Retinal pigment epithelial cell (primary cell): ENCODE measurements around the gene IGSF5.

Source experiments
- DNase-seq: peaks from one replicate; pipeline ENCODE4 v3.0.0-alpha.2; 2010; ENCODE audit warnings: low read depth
- H3K4me3 ChIP-seq: 2 replicates; pipeline ENCODE4 v1.5.1; 2011; ENCODE audit warnings: mild to moderate bottlenecking, low read length, control low read depth, moderate library complexity
- TF ChIP-seq, protein P1 (sequence below): conservative IDR thresholded peaks from 2 replicates; pipeline ENCODE4 v1.5.1; 2011; ENCODE audit warnings: low read depth, low read length, control low read depth, inconsistent platforms

Gene IGSF5

DNA sequence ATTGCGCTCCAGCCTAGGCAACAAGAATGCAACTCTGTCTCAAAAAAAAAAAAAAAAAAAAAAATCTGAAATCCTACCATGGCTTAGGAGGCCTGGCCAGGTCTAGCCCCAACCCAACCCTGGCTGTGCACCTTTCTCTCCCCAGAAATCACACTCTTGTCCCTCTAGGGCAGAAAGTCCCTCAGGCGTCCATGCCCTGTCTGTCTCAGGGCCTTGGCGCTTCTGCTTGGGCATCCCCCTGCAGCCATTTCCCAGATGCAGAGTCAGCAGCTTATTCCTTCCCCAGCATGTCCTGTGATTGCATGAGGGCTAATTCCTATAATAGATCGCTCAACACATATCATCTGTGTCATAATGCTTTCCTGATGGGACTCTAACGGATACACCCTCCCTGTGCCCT, 65.0 kb downstream of the IGSF5 start:
- DNase-seq = no peak
- TF ChIP-seq, protein P1, sequence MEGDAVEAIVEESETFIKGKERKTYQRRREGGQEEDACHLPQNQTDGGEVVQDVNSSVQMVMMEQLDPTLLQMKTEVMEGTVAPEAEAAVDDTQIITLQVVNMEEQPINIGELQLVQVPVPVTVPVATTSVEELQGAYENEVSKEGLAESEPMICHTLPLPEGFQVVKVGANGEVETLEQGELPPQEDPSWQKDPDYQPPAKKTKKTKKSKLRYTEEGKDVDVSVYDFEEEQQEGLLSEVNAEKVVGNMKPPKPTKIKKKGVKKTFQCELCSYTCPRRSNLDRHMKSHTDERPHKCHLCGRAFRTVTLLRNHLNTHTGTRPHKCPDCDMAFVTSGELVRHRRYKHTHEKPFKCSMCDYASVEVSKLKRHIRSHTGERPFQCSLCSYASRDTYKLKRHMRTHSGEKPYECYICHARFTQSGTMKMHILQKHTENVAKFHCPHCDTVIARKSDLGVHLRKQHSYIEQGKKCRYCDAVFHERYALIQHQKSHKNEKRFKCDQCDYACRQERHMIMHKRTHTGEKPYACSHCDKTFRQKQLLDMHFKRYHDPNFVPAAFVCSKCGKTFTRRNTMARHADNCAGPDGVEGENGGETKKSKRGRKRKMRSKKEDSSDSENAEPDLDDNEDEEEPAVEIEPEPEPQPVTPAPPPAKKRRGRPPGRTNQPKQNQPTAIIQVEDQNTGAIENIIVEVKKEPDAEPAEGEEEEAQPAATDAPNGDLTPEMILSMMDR = no peak
- H3K4me3 ChIP-seq = no peak overlapping the region

DNA sequence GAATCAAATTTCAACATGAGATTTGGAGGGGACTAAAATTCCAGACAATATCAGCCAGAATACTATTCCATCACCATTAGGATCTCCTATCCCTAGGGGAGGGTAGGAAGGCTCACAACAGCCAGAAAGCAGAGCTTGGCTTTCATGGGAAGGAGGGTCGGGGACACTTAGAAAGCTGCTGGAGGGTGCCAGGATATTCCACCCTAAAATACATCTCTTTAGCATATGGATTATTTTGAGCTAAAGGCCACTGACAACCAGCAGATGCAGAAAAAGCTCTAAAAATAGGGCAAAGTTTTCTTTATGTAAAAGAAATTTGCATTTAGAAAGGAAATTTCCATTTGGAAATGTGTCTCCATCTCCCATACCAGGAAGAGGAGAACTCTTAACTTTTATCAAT, 68.0 kb downstream of the IGSF5 start:
- TF ChIP-seq, protein P1 = no peak
- no peak overlapping the region for H3K4me3 ChIP-seq
- DNase-seq = no peak

DNA sequence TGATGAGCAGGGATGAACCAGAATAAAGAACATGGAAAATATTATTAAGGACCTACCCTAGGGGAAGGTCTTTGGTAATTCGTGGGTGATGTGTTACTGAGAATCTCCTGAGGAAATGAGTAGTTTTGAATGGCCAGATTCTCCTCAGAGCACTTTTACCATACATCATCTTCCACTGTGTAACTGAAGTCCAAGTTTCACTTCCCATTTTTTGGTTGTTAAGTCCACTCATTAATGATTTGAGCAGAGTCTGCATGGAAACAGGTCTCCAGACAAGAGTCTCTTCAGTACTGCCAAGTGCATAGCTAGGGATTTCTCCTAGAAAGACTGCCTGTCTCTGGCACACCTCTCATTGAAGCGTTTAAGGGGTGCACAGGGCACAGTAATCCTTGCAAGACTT, 73.6 kb downstream of the IGSF5 start:
- TF ChIP-seq, protein P1 = no peak
- DNase-seq = no peak

DNA sequence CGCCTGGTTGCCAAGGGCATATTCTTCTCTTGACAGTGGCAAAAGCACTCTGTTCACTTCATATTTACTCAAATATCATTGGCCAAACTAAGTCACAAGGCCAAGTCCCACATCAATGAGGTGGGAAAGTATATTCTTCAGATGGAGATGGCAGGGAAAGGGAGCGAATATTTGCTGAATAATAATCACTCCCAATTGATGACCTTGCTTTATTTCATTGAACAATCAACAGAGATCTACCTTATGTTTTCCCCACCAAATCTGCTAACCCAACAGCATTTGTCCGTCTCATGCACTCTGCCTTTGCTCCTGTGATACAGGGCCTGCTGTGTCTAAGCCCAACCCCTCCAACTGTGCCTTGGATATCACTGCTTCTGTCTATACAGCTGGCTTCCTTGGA, 77.1 kb downstream of the IGSF5 start:
- no peak overlapping the region for H3K4me3 ChIP-seq
- TF ChIP-seq, protein P1 = no peak
- DNase-seq = no peak

More for the DNA sequence above, 73.6 kb downstream of the IGSF5 start:
- H3K4me3 ChIP-seq = no peak overlapping the region

DNA sequence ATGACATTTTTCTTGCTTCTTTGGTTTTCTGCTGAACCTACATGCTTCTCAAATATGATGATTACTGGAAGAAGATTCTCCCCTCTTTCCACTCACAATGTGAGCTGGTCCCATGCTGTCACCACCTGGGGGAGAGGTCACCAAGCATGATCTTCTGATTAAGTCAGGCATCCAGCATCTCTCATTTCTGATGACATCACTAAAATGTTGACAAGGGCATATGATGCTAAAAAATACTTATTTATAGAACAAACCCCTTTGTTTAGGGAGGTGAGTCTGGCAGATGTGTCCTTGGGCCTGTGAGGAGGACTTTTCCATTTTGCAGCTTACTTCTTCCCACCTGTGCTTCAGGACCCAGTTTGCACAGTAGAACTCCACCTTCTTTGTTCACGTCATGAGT, 80.3 kb downstream of the IGSF5 start:
- TF ChIP-seq, protein P1 = no peak
- DNase-seq = no peak
- no peak overlapping the region for H3K4me3 ChIP-seq

DNA sequence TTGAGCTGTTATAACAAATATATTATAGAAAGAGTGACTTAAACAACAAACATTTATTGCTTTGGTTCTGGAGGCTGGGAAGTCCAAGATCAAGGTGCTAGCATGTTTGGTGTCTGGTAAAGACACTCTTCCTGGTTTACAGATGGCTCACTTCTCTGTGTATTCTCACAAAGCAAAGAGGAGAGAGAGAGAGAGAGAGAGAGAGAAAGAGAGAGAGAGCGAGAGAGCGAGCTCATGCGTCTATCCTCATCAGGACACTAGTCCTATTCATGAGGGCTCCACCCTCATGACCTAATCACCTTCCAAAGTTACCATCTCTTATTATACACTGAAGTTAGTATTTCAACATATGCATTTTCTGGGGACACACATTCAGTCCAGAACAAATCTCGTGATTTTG, 89.6 kb downstream of the IGSF5 start:
- H3K4me3 ChIP-seq = no peak overlapping the region
- no peak for DNase-seq
- TF ChIP-seq, protein P1 = no peak

DNA sequence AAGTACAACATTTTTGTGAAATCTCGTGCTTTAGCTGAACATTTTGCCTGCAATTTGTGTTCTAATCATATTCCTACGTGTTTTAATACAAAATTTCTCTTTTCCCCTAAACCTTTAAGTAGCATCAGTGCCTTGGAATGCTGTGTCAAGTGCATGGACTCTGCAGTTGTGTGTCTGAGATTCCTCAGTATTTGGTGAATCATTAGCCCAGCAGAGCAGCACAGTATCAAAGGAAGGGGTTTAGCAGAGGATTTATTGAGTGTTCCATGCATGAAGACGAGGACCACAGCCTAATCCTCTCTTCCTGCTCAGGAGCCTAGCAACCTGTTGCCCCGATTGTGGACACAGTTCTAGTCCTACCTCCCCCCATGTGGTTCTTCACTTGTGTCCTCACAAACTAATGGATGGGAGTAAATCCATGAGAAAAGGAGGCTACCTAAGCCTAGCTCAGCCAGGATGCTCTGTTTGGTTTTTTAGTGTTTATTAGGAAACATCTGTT, 92.9 kb downstream of the IGSF5 start:
- TF ChIP-seq, protein P1 = no peak
- no peak overlapping the region for H3K4me3 ChIP-seq
- DNase-seq = peak; percentile 40
